HepG2 (cell line): ENCODE data around the gene FBXL13. TPM values are rescaled to one million over a fixed set of nuclear protein-coding genes. Genes with fewer than 3 reads are reported as not detected.

Experiments used
- ATAC-seq: fragments of 200-7000 bp; cut with Tn5 transposase; 3 replicates; pipeline ENCODE4 v1.9.1; 2020; ENCODE audit warnings: mild to moderate bottlenecking, moderate library complexity
- BruUV-seq: library from RNA; stranded (reverse); fragments of 400-500 nt; replicated peaks from 2 replicates; lab custom pipeline; 2021; lab: Mats Ljungman, UMichigan
- CTCF ChIA-PET: fragments of 300-600 bp; formaldehyde crosslinking; extraction: SDS; loops from one replicate; lab custom pipeline; 2021; ENCODE audit warnings: low total read pairs, inconsistent platforms, low intra/inter-chr PET ratio; lab: Yijun Ruan, JAX
- POLR2A ChIA-PET: fragments of 350-600 bp; sonication (Branson Sonifier 250); formaldehyde crosslinking; loops from one replicate; lab custom pipeline; 2020; ENCODE audit warnings: antibody characterized with exemption, inconsistent platforms; lab: Yijun Ruan, JAX
- DNase-seq: peaks from one replicate; pipeline ENCODE4 v3.0.0-alpha.2; 2015; ENCODE audit warnings: low spot score
- FAIRE-seq: peaks from 3 replicates; lab custom pipeline; 2011; peaks lifted over from hg19 to GRCh38; lab: Jason Lieb, UNC
- H2AFZ ChIP-seq: one replicate; pipeline ENCODE4 v1.6.1; 2011; ENCODE audit warnings: low read length, inconsistent platforms
- H3K27ac ChIP-seq: fragments of 300-600 bp; 3 replicates; pipeline ENCODE4 v1.8.0; 2011; ENCODE audit warnings: mixed run types, mild to moderate bottlenecking, mixed read lengths, low read length, inconsistent platforms; ENCODE audit not compliant: insufficient read depth; ENCODE audit errors: extremely low read length
- H3K27me3 ChIP-seq, 2 experiments: fragments of 200-600 bp in 1 of 2; 2 replicates in 1 of 2; 3 replicates in 1 of 2; pipeline versions ENCODE4 v1.6.0 to v1.8.0; 2011; ENCODE audit warnings: low read length in 2 of 2, mild to moderate bottlenecking in 2 of 2, moderate library complexity in 2 of 2, inconsistent platforms in 1 of 2; ENCODE audit not compliant: insufficient read depth in 2 of 2, control insufficient read depth in 1 of 2
- H3K36me3 ChIP-seq, 2 experiments: fragments of 200-600 bp in 1 of 2; replicated peaks in 1 of 2; 2 replicates in 1 of 2; 3 replicates in 1 of 2; pipeline versions ENCODE4 v1.5.1 to v1.8.0; 2011; ENCODE audit warnings: low read length in 2 of 2, inconsistent platforms in 1 of 2; ENCODE audit not compliant: insufficient read depth in 2 of 2, control insufficient read depth in 1 of 2
- H3K4me1 ChIP-seq: 2 replicates; pipeline ENCODE4 v1.5.1; 2012; ENCODE audit warnings: low read length, inconsistent platforms; ENCODE audit not compliant: insufficient read depth
- H3K4me2 ChIP-seq: 2 replicates; pipeline ENCODE4 v1.6.0; 2011; ENCODE audit warnings: low read depth, low read length, inconsistent platforms
- H3K4me3 ChIP-seq, 3 experiments: fragments of 200-600 bp in 1 of 3; sonication (generic), shearing (Covaris generic) in 1 of 3; replicated peaks in 1 of 3; 2 replicates each; pipeline ENCODE4 v1.5.1; 2011 to 2016; ENCODE audit warnings: low read length in 3 of 3, inconsistent platforms in 2 of 3, low read depth in 2 of 3, mild to moderate bottlenecking in 2 of 3, control low read depth in 1 of 3, mixed read lengths in 1 of 3; ENCODE audit not compliant: insufficient read depth in 1 of 3
- H3K79me2 ChIP-seq: one replicate; pipeline ENCODE4 v1.6.1; 2011; ENCODE audit warnings: low read length, inconsistent platforms; ENCODE audit not compliant: insufficient read depth
- H3K9ac ChIP-seq: 2 replicates; pipeline ENCODE4 v1.6.0; 2011; ENCODE audit warnings: mild to moderate bottlenecking, low read depth, low read length, inconsistent platforms; ENCODE audit not compliant: insufficient read depth
- H3K9me3 ChIP-seq: 2 replicates; pipeline ENCODE4 v1.5.1; 2012; ENCODE audit warnings: mild to moderate bottlenecking, low read length
- H4K20me1 ChIP-seq: 2 replicates; pipeline ENCODE4 v1.6.0; 2011; ENCODE audit warnings: inconsistent platforms, mild to moderate bottlenecking, low read length, moderate library complexity; ENCODE audit not compliant: insufficient read depth
- ATF7 ChIP-seq, 2 experiments: fragments of 450-650 bp in 1 of 2; sonication (generic) in 1 of 2; formaldehyde crosslinking in 1 of 2; IDR thresholded peaks; 2 replicates each; pipeline versions ENCODE4 v1.4.0 to v1.6.1; 2016 to 2020; ENCODE audit warnings: antibody characterized with exemption in 1 of 2, mild to moderate bottlenecking in 1 of 2, missing genetic modification reagents in 1 of 2
- DRAP1 ChIP-seq: IDR thresholded peaks from 2 replicates; pipeline ENCODE4 v1.6.1; 2016; ENCODE audit warnings: missing genetic modification reagents, missing compliant biosample characterization
- FOXK2 ChIP-seq: fragments of 450-650 bp; IDR thresholded peaks from 2 replicates; pipeline ENCODE4 v1.6.1; 2016
- HMGXB3 ChIP-seq: sonication (generic); formaldehyde crosslinking; IDR thresholded peaks from 2 replicates; pipeline ENCODE4 v1.4.0; 2020; ENCODE audit warnings: missing genetic modification reagents, borderline replicate concordance
- HOXA5 ChIP-seq: sonication (generic); formaldehyde crosslinking; IDR thresholded peaks from 2 replicates; pipeline ENCODE4 v1.4.0; 2020; ENCODE audit warnings: missing genetic modification reagents
- RXRB ChIP-seq: IDR thresholded peaks from 2 replicates; pipeline ENCODE4 v1.6.1; 2016; ENCODE audit warnings: borderline replicate concordance, missing genetic modification reagents, missing compliant biosample characterization
- SMYD3 ChIP-seq: sonication (generic); formaldehyde crosslinking; IDR thresholded peaks from 2 replicates; pipeline ENCODE4 v1.8.1; 2023; ENCODE audit warnings: mild to moderate bottlenecking, missing genetic modification reagents
- THAP8 ChIP-seq: sonication (generic); formaldehyde crosslinking; IDR thresholded peaks from 2 replicates; pipeline ENCODE4 v1.5.1; 2020; ENCODE audit warnings: missing genetic modification reagents, mild to moderate bottlenecking, borderline replicate concordance
- YEATS4 ChIP-seq: sonication (generic); formaldehyde crosslinking; IDR thresholded peaks from 2 replicates; pipeline ENCODE4 v1.4.0; 2020; ENCODE audit warnings: missing genetic modification reagents, borderline replicate concordance
- ZIK1 ChIP-seq: sonication (generic); formaldehyde crosslinking; IDR thresholded peaks from 2 replicates; pipeline ENCODE4 v1.5.0; 2020; ENCODE audit warnings: mild to moderate bottlenecking, low read depth, missing genetic modification reagents, borderline replicate concordance
- ZMYM4 ChIP-seq: sonication (generic); formaldehyde crosslinking; IDR thresholded peaks from 2 replicates; pipeline ENCODE4 v1.8.1; 2023; ENCODE audit warnings: mild to moderate bottlenecking, missing genetic modification reagents
- ZNF30 ChIP-seq: sonication (generic); formaldehyde crosslinking; IDR thresholded peaks from 2 replicates; pipeline ENCODE4 v1.5.0; 2020; ENCODE audit warnings: mild to moderate bottlenecking, missing genetic modification reagents
- ZSCAN25 ChIP-seq: sonication (generic); formaldehyde crosslinking; IDR thresholded peaks from 2 replicates; pipeline ENCODE4 v1.8.0; 2022; ENCODE audit warnings: mild to moderate bottlenecking, missing genetic modification reagents
- ZSCAN29 ChIP-seq: sonication (generic); formaldehyde crosslinking; conservative IDR thresholded peaks from 2 replicates; pipeline ENCODE4 v1.4.0; 2020; ENCODE audit warnings: mild to moderate bottlenecking, missing genetic modification reagents
- ZZZ3 ChIP-seq: sonication (generic); formaldehyde crosslinking; IDR thresholded peaks from 2 replicates; pipeline ENCODE4 v1.4.0; 2020; ENCODE audit warnings: missing genetic modification reagents, mild to moderate bottlenecking, borderline replicate concordance
- WGBS: methylation state at CpG from one replicate; pipeline ENCODE4 v1.1.6; 2017; ENCODE audit warnings: low lambda C conversion rate; 5-methylcytosine and 5-hydroxymethylcytosine counted together
- in situ Hi-C: cut with HindIII; loops from 2 replicates; pipeline ENCODE4 v1.10.0; 2017; ENCODE audit warnings: low pct_unique_long_range_greater_than_20kb; ENCODE audit not compliant: extremely low pct_ligation_motif_present
- intact Hi-C: fragments of 100-400 bp; cut with micrococcal nuclease; formaldehyde crosslinking; loops from one replicate; pipeline ENCODE4 v1.10.0; 2022; ENCODE audit not compliant: unreplicated experiment
- polyA plus RNA-seq, 8 experiments: library from polyadenylated mRNA; depleted of rRNA in 3 of 8; stranded (reverse) in 7 of 8; unstranded in 1 of 8; fragments of >200 nt; fragmentation: Illumina TruSeq in 4 of 8; extraction: Trizol in 4 of 8; gene quantifications; 2 replicates each; pipeline versions ENCODE4 v1.2.1 to v1.2.3, GENCODE V29; 2011 to 2016; ENCODE audit warnings: low read depth in 4 of 8, missing spikeins in 1 of 8, mixed read lengths in 1 of 8; ENCODE audit not compliant: insufficient read depth in 1 of 8
- total RNA-seq, 5 experiments: library from RNA; depleted of rRNA; stranded (reverse); fragments of >200 nt; fragmentation: Illumina TruSeq; extraction: Trizol; gene quantifications; 2 replicates each; pipeline ENCODE4 v1.2.3, GENCODE V29; 2016; ENCODE audit warnings: low read depth in 1 of 5
- TF ChIP-seq, protein P1 (sequence below): sonication (generic); formaldehyde crosslinking; IDR thresholded peaks from 2 replicates; pipeline ENCODE4 v1.5.0; 2020; ENCODE audit warnings: missing genetic modification reagents, mild to moderate bottlenecking, borderline replicate concordance
- TF ChIP-seq, protein P2 (sequence below): sonication (generic); formaldehyde crosslinking; IDR thresholded peaks from 2 replicates; pipeline ENCODE4 v1.5.0; 2020; ENCODE audit warnings: missing genetic modification reagents

The FBXL13 gene
- total and polyA plus RNA-seq, 2 of the 13 experiments (the other 11 are each of a cell fraction or from before 2014, with no cell fraction given): 0.24 to 0.77 TPM

DNA sequence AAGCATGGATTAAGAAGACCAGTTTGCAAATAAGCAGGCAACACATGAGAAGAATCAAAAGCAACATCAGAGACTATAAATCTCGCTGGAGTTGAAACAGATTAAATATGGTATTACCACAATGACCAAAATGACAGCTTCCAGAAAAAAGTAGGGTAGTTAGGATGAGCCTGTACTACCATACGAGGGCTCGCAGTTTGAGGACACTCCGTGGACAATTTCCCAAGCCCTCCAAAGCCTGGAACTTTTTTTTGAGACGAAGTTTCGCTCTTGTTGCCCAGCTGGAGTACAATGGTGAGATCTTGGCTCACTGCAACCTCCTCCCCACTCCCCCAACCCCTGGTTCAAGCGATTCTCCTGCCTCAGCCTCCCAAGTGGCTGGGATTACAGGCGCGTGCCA lies 160.8 kb downstream of the FBXL13 start:
- Histone ChIP-seq H3K27ac (no peak overlapping the region), H3K9ac (no peak overlapping the region), H3K27me3 (no peaks in the 10 kb centered on the region), H2AFZ (no peak overlapping the region), H3K4me2 (no peak overlapping the region), H4K20me1 (no peaks in the 10 kb centered on the region), H3K4me1 (no peaks in the 10 kb centered on the region), H3K4me3 (no peak overlapping the region), H3K9me3 (no peaks in the 10 kb centered on the region), H3K36me3 (no peaks in the 10 kb centered on the region), H3K79me2 (no peaks in the 10 kb centered on the region)
- WGBS: 86% methylated on average over 9 of the region's 9 CpGs
- ATAC-seq: no peak
- FAIRE-seq: no peak
- ChIA-PET POLR2A (no interaction called here), CTCF (no interaction called here)
- intact Hi-C loops (no loop called here), in situ Hi-C loops (no loop called here)
- no peak for DNase-seq
- BruUV-seq: no TSS peak
- no peak for TF ChIP-seq ZZZ3 (CRISPR knock-in tag)
- TF ChIP-seq ATF7 (IDR thresholded peaks at IDR 0.05): no peak
- TF ChIP-seq ATF7 (CRISPR knock-in tag; IDR thresholded peaks at IDR 0.05): no peak
- no peak for TF ChIP-seq DRAP1 (CRISPR knock-in tag)
- TF ChIP-seq HOXA5: no peak
- no peak for TF ChIP-seq SMYD3 (CRISPR knock-in tag)
- no peak for TF ChIP-seq FOXK2
- TF ChIP-seq, protein P1, sequence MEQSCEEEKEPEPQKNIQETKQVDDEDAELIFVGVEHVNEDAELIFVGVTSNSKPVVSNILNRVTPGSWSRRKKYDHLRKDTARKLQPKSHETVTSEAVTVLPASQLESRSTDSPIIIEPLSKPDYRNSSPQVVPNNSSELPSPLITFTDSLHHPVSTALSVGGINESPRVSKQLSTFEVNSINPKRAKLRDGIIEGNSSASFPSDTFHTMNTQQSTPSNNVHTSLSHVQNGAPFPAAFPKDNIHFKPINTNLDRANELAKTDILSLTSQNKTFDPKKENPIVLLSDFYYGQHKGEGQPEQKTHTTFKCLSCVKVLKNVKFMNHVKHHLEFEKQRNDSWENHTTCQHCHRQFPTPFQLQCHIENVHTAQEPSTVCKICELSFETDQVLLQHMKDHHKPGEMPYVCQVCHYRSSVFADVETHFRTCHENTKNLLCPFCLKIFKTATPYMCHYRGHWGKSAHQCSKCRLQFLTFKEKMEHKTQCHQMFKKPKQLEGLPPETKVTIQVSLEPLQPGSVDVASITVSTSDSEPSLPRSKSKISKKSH (CRISPR knock-in tag): no peak
- TF ChIP-seq ZSCAN25 (CRISPR knock-in tag): no peak
- TF ChIP-seq YEATS4 (CRISPR knock-in tag): no peak
- TF ChIP-seq HMGXB3 (CRISPR knock-in tag): no peak
- no peak for TF ChIP-seq ZMYM4 (CRISPR knock-in tag)
- no peak for TF ChIP-seq THAP8 (CRISPR knock-in tag)
- no peak for TF ChIP-seq ZSCAN29 (CRISPR knock-in tag)
- no peak for TF ChIP-seq RXRB (CRISPR knock-in tag)
- no peak for TF ChIP-seq ZIK1 (CRISPR knock-in tag)
- TF ChIP-seq, protein P2, sequence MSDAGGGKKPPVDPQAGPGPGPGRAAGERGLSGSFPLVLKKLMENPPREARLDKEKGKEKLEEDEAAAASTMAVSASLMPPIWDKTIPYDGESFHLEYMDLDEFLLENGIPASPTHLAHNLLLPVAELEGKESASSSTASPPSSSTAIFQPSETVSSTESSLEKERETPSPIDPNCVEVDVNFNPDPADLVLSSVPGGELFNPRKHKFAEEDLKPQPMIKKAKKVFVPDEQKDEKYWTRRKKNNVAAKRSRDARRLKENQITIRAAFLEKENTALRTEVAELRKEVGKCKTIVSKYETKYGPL (CRISPR knock-in tag): no peak
- TF ChIP-seq ZNF30 (CRISPR knock-in tag): no peak
